HG02981 (cell line): ENCODE data around the gene PITPNB.

Experiments
- ATAC-seq: cut with Tn5 transposase; IDR thresholded peaks from one replicate; pipeline ENCODE4 v1.9.1; 2021; ENCODE audit warnings: mild to moderate bottlenecking, moderate library complexity; ENCODE audit not compliant: unreplicated experiment

Gene PITPNB

DNA sequence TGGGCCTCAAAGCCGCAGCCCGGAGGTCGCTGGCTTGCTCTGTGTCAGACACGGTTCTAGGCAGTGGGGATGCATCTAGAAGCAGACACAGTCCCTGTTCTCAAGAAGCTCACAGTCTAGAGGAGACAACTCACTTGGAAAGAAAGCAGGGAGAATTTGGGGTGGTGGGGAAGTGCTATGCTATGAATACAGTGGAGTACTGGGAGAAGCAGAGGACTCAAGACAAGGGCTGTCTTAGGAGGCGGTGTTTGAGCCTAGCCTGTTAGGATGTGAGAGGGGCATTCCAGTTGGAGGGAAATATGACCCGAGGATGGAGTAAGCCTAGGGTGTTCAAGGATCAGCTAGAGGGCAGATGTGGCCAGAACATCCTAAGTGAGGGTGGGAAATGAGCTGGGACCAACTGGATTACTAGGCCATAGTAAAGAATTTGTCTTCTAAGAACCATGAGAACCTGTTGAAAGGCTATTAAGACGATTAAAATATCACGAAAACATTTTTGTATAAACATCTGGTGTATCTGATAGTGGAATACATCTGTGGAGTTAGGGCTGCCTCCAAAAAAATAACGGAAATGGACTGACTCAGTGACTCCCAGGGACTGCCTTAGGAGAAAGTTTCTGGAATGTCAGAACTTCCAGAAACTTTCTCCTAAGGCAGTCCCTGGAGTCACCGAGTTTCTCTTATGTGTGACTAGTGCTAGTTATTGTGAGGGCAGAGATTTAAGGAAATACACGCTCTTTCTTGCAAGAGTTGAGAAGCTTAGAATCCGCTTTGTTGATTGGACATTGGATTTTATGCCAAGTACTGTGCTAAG is 1.1 kb upstream of the PITPNB start:
- ATAC-seq: peak; percentile 32

DNA sequence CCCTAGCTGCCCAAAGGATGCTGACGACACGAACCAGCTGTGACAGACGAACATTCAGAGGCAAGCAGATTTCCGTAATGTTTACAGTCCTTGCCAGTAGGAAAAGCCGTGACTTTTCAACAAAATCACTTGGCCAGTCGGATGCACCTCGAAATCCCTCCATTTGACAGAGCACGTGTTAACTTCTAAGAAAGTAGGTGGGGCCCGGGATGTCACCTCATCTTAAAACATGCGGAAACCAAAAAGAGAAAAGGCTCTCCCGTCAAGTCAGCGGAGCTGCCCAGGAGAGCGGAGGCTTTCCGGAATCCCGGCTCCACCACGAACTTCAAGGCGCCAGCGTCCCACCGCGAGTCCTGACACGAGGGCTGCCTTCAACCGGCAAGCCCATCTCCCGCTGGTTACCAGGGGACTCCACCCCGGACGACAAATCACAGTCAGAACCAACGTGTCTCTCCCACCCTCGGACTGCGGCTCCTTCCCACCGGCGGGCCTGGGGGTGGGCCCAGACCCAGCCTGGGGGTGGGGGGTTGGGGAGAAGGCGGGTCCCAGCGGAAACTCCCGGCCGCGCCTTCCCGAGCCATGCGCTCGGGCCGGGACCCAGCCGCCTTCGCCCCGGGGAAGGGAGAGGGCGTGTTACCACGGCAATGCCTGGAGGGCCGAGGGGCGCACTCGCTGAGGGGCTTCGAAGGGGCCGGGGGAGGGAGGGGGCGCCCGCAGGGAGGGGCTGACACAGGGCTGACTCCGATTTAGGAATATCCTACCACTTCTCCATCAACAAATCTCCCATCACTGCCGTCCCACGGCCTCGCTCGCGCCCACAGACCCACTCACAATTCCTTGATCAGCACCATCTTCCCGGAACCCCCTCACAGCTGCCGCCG is 475 bp downstream of the PITPNB start:
- ATAC-seq: no peak

DNA sequence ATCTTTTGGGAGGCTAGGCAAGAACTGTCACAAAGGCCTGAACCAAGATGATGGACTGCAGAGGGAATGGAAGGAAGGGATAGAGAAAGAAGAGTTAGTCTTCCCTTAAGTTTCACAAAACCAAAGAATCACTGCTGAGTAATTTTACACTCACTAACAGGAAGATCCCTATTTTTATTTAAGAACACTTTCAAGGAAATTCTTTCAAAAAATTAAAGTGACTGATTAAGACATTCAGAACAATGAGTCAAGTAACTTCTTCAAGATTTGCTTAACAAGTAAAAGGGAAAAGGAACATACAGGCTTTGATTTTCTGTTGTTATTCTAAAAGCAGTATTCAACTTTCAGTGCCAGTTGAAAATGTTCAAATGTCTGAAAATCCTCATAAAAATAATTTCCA is 3.1 kb downstream of the PITPNB start:
- no peak for ATAC-seq

DNA sequence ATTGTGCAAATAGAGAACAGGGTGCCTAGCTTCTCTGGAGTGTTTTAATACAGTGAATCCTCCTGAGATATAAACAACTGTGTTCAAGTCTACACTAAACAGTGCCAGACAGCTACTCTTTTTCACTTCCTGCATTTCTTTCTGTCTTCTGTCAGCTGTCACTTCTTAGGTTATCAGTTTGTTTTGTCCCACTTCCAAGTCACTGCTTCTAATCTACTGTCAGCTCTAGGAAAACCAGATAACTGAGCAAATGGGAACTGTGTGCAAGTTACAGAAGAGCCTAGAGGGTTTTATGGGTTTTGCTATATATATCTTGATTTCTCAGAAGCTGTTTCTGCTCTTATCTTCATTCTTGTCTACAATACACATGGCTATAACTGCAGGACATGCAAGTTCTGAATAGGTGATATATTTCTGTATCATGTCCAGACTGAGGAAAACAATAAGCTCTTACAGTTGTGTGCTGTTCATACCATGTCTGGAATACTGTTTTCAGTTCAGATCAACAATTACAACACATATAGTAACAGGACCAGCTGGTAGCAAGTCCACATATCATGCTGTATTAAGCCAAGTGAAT is 5.8 kb downstream of the PITPNB start:
- no peak for ATAC-seq

DNA sequence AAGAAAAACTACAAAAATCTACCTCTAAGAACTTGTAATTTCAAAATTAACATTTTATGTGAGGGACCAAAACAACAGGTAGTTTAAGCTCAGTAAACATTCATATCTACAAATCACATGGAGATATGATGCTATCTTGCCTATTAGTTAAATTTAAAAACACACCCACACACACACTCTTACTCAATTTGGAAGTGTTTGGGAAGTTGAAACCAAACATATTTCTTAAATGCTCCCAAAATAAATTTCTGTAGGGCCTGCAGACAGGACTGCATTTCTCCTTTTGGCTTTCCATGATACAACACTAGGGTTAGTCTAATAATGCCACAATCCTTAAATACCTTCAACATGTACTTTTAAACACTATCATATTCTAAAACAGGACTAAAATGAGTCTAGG is 7.0 kb downstream of the PITPNB start:
- no peak for ATAC-seq

DNA sequence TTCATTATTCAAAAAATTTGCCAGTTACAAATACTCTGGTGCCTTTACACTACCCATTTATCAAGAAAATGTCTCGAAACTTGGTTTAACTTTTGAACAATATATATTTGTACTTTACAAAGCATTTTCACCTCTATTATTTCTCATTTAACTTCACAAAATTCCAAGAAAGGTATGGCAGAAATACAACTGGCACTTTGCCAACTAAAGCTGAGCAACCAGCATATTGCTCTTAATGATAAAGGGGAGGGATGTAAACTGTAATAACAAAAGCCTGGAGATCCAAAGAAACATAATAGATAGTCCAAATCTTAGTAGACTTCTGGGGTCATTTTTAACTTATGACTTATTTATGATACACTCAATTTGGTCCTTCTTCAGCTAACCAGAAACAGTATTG is 7.7 kb downstream of the PITPNB start:
- no peak for ATAC-seq

DNA sequence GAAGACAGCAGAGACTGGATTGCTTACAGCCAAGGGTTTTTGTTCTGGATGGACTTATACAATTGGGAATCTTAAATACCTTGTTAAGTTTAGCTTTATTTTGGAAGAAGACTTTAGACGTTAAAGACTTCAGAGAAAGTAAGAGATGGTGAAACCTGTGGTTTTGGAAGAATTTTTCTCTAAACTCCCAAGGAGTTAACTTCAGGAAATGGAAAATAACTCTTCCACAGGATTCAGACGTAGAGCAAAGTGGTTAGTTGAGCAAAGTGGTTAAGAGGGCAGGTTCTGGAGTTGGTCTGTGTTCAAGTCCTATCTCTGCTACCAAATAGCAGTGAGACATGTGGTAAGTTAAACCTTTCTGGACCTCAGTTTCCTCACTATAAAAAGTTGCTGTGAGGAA is 12.8 kb downstream of the PITPNB start:
- ATAC-seq: no peak

DNA sequence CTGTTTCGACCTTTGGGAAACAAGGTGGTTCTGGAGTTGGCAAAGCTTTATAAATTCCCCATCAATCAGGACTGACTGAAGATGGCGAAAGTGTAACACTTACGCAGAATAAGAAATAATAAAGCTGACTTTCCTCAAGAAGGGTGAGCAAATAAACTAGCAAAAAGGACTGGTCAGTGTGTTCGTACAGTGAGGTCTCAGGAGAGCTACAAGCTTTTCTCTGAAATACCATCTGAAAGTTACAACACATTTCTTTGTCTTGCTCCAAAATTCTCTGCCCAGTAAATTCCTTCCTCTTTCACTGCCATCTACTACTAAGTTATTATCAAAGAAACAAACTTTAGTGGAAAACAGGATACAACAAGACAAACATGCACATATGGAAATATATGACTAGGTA is 13.4 kb downstream of the PITPNB start:
- ATAC-seq: no peak

DNA sequence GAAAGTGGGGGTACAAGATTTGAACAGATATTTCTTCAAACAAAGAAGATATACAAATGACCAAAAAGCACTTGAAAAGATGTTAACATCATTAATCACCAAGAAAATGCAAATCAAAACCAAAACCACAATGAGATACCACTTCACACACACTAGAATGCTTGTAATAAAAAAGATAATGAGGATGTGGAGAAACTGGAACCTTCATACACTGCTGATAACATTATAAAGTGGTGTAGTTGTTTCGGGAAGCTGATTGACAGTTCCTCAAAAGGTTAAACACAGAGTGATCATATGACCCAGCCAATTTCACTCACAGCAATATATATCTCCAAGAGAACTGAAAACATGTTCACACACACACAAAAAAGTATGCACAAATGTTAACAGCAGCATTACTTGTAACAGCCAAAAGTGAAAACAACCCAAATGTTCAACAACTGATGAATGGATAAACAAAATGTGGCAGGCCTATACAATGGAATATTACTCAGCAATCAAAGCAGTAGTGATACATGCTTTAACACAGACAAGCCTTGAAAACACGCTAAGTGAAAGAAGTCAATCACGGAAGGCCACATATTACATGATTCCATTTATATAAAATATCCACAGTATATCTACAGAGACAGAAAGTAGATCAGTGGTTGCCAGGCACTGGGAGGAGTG is 15.1 kb downstream of the PITPNB start:
- no peak for ATAC-seq

DNA sequence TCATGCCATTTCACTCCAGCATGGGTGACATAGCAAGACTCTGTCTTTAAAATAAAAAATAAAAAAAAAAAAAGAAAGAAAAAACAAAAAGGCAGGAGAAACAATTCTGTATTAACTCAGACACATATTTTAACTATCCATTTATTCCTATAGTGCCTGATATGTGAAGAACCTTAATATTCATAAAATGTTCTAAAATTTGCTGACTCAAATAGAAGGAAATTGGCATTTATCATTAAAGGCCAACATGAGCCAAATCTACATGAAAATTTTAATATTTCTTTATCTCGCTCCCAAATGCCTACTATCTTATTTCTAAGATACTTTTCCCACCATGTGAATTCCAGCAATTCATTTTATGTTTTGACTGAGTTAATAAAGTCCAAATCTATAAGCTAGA is 18.9 kb downstream of the PITPNB start:
- no peak for ATAC-seq

DNA sequence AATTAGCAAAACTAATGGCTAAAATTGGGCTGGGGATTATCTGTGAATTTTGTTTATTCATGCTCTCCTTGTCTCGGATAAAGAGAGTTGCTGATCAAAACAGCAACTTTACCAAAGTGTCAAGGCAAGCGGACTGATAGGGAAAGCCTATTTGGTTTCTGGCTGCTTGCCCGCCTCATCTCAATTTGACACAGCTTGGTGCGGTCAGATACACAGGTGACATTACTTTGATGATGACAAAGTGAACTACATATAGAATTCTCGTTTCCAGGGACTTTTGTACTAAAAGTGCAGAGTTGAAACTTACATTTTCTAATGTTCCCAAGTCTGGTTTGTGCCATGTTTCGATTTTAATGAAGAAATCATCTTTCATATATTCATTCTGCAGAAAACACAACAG is 22.8 kb downstream of the PITPNB start:
- ATAC-seq: no peak

DNA sequence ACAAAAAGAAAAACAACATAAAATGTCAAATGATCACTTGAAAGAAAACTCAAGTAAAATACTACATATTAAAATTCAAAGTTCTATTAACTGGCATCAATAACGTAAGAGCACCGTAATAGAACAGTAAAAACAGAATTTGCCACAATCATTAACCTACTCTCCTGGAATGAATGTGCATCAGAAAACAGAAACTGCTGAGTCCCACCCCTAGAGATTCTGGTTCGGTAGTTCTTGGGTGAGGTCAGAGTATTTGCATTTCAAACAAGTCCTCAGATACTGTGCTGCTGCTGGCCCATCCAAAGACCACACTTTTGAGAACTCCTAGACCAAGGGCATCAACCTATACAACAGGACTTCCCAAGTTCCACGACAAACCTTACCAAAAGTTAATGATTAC is 23.5 kb downstream of the PITPNB start:
- peak; percentile 93 for ATAC-seq

DNA sequence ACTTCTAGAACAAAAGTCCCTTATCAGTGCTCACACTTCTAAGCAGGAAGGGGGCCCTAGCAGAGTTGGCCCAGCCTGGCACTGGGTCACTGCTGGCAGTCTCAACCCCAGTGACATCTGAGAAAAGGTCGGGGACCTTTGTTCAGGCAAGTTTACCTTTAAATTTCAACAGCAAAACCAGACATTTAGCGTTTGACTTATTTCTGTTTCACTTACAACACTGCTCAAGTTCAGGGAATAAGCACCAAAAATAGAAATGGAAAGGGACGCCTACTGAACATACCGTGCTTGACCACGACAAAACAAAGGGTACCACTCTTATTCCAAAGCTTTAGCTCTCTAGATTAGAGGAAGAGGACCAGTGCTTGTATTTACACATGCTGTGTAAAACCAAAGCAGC is 26.2 kb downstream of the PITPNB start:
- no peak for ATAC-seq

DNA sequence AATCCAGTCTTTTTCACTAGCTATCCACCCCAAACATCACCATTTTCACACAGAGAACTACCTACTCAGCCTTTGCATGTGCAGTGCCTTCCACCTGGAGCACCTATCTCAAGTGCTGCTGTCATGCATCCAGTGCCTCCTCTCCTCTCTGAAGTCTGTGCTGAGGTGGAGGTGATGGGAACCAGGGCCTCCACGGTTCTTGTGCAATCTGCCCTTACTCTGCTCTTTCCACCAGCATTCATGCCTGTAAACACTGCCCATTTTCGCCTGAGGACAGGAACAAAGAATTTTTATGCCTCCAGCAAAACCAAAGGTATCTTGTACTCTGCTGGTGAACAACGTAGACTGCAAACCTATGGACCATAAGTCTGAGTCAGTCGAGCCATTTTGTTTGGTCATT is 27.0 kb downstream of the PITPNB start:
- no peak for ATAC-seq

DNA sequence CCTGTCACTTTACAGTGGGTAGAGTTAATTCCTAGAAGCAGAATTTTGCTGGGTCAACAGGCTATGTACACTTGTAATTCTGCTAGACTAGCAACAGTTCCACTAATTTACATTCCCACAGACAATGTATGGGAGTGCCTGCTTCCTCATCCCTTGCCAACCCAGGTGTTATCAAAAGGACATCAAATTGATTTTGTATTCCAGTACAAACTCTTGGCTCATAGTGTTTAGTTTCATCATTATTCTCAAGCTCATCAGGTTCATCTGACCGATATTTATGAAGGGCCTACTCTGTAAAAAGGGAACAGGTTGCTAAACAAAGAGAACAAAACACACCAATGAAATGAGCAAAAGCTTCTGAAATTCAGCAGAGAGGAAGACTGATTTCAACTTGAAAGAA is 30.7 kb downstream of the PITPNB start:
- ATAC-seq: no peak

DNA sequence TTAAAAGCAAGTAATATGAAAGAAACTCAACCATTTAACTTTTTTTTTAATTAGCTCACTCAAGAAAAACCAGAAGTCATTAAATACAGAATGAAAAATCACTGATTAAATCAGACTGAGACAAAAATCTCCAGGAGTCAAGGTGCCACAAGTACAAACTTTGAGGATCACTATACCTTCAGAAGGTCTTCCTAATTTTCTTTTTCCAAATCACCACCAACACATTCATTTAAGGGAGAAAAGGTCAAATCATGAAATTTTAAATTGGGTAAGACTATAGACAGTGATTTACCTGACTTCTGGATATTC is 32.3 kb downstream of the PITPNB start:
- no peak for ATAC-seq

DNA sequence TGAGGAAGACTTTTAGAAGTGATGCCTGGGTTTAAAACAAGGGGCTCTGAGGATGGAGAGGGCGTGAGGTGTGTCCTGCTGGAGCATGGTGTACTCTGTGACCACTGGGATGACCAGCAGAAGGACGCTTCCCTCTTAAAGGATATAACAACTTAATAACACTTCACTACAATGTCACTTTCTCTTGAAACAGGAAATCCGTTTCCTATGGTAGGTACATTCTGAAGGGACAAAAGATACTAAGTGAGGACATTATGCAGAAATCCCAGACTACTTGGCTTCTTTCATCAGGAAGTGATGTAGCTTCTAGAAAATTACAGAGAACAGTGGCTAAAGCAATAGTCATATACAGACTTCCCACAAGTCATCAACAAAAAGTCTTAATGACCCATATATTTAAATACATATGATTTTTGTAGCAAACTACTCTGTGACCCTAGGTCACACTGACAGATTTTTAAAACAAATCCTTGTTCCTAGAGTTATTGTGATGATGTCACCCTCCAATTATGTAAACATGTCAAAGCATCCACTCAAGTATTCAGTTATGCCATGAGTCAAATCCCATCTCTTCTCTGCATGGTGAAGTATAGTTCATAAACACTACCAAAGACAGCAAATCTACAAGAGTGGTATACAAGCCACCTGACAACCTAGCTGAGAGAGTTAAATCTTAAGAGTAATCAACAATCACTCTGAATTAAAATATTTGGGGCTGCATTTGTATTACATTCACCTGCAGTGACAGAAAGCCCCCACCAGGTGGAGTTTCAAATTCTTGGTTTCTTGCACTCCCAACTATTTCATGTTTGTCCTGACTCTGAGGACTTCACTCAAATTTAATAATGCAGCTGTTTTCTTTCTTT is 32.8 kb downstream of the PITPNB start:
- ATAC-seq: no peak

DNA sequence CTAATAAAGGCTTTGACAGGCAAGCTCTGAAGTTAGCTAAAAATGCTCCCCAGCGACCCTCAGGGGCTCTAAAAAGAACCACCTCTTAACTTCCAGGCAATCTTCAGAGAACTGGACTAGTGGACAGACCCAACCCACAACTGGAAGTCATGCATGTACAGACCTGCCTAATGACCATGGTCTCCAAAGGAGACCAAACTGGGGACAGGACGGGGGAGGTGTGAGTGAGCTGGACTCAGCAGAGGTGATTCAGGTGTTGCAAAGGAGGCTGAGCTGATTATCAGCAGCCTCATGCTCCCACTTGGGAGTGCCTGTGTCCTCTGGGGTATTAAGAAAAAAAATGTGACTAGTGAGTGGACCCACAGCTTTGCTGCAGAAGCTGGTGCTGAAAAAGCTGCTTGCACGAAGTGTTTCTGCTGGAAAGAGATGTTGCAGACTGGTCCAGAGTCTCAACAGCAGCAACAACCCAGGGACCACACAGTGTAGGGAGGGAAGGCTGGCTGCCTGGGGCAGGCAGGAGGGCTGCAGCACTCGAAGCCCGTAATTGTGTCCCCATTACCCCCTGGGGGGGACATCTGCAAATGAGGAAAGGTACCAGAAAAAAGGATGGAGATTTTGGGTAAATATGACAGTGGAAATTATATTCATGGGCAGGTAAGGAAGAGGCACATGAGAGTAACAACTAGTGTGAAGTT is 35.3 kb downstream of the PITPNB start:
- ATAC-seq: no peak

DNA sequence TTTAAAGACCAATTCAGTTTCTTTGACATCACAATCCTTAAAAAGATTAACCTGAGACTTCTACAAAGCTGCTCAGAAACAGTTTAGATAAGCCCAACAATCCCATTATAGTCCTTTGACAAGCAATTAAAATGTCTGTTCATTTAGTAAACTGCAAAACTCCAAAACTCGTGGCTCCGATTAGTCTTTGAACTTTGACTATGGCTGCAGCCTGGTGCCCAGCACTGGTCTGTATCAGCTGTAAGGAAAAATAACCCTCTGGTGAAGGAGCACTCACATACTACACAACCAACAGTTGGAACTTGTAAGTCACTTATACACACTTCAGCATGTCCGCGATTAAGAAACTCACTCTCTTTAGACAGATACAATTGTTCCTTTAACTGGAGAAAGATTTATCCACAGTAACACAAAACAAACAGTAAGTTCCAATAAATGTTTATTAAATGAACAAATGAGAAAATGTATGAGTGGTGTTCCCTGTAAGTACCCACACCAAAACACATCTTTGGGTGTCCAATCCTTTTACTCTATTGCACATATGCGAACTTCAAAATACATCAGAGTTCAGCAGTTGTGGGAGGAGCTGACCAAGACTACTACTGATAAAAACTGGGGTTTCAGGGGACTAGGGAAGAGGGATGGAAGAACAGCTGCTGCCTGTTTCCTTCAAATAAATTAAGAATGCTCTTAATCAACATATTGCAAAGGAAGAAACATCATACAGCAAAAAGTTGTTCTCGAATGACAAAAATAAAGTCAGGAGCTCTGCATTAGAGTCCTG is 36.4 kb downstream of the PITPNB start:
- ATAC-seq: no peak
